Neural progenitor cell (in vitro differentiated cells): ENCODE measurements around the gene LHFPL2.

Experiments used
- EZH2 ChIP-seq: fragments of 200-600 bp; sonication (generic); IDR thresholded peaks from 2 replicates; pipeline ENCODE4 v1.6.1; 2017; ENCODE audit warnings: antibody characterized with exemption, mild to moderate bottlenecking, moderate library complexity
- EZH2phosphoT487 ChIP-seq: fragments of 200-600 bp; sonication (generic); IDR thresholded peaks from 2 replicates; pipeline ENCODE4 v1.6.1; 2017; ENCODE audit warnings: antibody characterized with exemption
- TF ChIP-seq, protein P1 (sequence below): fragments of 200-600 bp; sonication (generic); IDR thresholded peaks from 2 replicates; pipeline ENCODE4 v1.5.1; 2017; ENCODE audit warnings: antibody characterized with exemption, mild to moderate bottlenecking

DNA sequence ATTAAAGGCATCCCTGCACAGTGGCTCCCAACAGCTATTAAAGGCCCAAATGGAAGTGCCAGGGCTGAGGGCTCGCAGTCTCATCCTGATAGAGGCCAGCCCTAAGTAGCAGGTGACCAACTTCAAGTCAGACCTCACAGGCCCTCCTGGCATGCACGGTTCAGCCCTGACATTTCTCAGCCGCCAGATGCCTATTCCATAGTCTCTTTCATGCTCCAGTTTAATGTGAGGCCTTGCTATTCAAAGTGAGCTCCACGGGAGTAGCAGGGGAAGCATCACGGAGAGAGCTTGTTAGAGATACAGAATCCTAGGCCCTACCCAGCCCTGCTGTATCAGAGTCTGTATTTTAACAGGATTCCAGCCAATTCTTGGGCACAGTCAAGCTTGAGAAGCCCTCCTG lies 11.1 kb downstream of the LHFPL2 start:
- TF ChIP-seq, protein P1, sequence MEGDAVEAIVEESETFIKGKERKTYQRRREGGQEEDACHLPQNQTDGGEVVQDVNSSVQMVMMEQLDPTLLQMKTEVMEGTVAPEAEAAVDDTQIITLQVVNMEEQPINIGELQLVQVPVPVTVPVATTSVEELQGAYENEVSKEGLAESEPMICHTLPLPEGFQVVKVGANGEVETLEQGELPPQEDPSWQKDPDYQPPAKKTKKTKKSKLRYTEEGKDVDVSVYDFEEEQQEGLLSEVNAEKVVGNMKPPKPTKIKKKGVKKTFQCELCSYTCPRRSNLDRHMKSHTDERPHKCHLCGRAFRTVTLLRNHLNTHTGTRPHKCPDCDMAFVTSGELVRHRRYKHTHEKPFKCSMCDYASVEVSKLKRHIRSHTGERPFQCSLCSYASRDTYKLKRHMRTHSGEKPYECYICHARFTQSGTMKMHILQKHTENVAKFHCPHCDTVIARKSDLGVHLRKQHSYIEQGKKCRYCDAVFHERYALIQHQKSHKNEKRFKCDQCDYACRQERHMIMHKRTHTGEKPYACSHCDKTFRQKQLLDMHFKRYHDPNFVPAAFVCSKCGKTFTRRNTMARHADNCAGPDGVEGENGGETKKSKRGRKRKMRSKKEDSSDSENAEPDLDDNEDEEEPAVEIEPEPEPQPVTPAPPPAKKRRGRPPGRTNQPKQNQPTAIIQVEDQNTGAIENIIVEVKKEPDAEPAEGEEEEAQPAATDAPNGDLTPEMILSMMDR, result no peak
- TF ChIP-seq EZH2phosphoT487 (no peak), EZH2 (no peak)
